CD4-positive, alpha-beta T cell treated with Interferon gamma for 1 hour (primary cell): ENCODE data around the gene ADH4.

Source experiments
- DNase-seq: peaks from one replicate; pipeline ENCODE4 v3.0.0-alpha.2; 2020

ADH4 gene

GRCh38 chr4:99078931-99079624 lies 65.0 kb downstream of the ADH4 start:
- DNase-seq, result no peak

GRCh38 chr4:99078336-99078735 lies 65.8 kb downstream of the ADH4 start:
- DNase-seq, result no peak

- DNase-seq, result no peak
These were observed 66.9 kb downstream of the ADH4 start for GRCh38 chr4:99077177-99077576.

GRCh38 chr4:99076292-99076976 lies 67.7 kb downstream of the ADH4 start:
- DNase-seq, result no peak

- no peak for DNase-seq
These were observed 69.3 kb downstream of the ADH4 start for GRCh38 chr4:99074816-99075215.
